ENCODE data around the gene PARD3B.
A peak's percentile ranks its signal among the peaks of the same experiment; 100 is the strongest.

Gene PARD3B

DNA sequence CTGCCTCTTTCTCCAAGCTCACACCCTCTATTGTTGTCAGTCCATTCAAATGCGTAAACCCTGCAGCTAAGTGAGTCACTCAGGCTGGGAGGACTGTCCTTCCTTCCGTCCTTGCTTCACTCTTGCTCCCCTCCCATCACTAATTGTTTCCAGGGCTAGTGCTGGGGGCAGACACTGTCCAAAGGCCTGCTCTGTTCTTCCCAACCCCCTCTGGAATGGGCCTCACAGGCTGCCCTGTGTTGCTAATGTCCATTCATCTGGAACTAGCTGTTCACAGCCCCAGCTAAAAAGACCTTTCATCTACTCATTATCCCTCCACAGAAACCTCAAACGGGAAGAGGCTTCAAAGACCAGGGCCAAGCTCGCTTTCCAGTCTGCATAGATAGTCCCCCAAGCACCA lies 1105.2 kb downstream of the PARD3B start:
- DNase-seq (ENCODE audit: low read depth in 2 of 2): no peak

DNA sequence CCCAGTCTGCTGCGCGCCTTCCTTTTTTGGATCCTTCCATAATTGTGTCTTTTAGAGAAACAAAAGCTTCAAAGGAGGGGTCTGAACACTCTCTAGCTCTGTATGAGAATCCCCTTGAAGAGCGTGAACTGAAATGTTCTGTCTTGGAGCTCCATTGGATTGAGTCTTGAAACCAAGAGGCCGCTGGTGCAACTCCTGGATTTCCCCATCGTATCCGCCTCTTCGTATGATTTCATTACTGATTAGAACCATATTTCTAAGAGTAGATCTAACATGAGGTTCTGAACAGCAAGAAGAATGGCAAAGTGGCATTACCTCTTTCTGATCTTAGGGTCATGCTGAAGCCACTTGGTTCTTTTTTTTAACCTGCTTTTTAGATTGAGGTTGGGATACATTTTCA lies 1105.7 kb downstream of the PARD3B start:
- DNase-seq (ENCODE audit: low read depth in 2 of 2): no peak

DNA sequence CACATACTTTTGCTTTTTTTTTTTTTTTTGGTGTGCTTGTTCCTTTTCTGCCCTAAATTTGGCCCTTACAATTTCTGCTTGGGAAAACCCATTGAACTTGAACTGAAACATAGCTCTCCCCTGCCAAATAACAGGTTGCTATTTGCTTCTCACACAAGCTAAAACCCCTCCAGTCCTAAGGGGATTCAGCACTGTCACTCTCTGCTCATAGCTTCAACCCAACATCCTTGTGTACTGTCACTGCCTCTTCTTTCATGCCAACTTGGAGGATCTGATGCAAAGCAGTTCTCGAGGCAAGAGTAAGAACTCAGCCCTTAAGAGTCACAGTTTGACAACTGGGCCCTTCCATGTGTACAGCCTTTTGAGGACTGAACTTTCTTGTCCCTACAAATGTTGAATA lies 1106.4 kb downstream of the PARD3B start:
- no peak for DNase-seq (ENCODE audit: low read depth in 2 of 2)

DNA sequence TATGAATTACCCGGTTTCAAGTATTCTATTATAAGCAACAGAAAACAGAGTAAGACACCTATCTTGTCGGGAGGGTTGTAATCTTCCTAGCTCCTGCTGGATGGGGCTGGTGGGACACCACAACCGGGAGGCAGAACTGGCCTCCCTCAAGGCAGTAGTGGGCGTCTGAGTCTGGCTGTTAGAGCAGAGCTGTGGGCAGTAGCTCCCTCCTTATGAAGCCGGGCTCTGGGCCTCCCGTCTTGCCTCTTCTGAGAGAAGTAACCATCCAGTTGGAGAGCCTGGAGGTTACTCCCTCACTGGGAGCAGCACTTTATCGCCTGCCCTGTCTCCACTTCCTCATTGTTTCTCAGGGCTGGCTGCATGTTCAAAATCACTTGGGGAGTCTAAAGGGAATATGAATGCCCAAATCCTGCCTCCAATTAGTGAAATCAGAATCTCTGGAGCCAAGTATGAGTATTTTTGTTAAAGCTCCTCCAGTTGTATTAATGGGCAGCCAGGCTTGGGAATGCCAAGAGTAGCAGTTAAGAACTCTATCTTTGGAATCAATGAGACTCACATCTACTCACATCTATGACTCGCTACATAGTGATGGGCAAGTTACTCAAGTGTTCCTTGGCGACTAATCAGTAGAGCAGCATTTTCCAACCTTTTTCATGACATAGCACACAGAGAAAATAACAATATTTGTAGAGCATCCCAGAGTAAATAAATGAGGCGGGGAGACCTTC lies 1109.8 kb downstream of the PARD3B start:
- no peak for DNase-seq (ENCODE audit: low read depth in 2 of 2)

DNA sequence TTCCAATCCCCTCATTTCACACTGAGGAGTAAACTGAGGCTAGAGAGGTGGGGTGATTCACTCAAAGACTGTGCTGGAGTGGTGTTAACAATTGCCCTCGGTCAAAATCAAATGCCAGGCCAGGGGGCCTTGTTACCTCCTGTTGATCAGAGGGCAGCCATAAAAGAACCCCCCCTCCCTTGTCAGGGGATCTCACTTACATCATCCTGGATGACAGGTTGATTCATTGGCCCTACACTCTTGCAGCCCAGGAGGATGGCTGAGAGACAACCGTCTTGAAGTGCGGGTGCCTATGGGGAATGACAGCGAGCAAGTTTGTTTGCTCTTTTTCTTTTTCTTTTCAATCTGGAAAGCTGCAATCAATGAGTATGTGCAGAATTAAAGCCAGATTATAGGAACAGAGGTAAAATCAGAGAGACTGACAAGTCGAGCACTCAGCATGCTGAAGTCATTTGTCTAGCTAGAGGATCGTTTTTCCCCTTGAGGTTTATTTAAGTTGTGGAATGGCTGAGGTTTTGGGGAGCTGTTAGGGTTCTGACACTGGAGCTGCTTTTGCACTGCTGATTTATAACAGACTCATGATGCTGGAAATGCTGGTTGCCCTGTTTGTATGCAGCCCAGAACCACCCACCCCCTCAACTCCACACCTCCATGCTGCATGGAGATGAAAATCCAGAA lies 1110.6 kb downstream of the PARD3B start:
- DNase-seq (ENCODE audit: low read depth in 2 of 2): no peak

DNA sequence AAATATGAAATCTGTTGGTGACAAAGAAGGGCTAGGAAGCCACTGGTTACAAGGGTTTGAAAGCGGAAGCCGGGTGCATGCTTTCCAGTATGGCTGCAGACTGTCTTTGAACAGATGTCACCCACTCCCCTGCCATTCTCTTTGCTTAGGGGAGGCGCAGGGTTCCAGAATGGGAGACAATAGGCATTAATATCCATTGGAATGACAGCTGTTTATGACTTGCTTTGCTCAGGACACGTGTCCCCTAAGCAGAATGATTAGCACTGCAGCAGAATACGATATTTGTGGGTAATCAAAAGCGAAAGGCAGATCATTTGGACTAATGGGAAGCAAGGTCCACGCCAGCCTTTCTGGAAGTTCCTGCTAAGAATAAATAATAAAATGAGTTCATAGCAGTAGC lies 1111.2 kb downstream of the PARD3B start:
- no peak for DNase-seq (ENCODE audit: low read depth in 2 of 2)

DNA sequence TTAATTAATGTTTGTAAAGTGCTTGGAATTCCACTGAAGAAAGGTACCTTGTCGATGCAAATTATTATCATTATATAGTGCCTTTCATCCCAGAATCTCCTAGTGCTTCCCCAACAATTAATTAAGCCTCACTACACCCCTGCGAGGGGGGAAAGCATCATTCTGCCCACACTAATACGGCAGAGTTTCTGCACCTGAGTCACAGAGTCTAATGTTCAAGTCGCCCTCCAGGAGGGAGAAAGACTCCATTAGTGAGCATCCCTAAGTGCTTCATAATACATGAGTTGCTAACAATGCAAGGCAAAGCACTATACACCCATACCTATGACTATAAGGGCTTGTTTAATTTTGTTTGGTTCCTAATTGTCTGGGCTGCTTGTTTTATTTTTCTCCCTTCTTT lies 1111.7 kb downstream of the PARD3B start:
- DNase-seq (ENCODE audit: low read depth in 2 of 2): no peak

DNA sequence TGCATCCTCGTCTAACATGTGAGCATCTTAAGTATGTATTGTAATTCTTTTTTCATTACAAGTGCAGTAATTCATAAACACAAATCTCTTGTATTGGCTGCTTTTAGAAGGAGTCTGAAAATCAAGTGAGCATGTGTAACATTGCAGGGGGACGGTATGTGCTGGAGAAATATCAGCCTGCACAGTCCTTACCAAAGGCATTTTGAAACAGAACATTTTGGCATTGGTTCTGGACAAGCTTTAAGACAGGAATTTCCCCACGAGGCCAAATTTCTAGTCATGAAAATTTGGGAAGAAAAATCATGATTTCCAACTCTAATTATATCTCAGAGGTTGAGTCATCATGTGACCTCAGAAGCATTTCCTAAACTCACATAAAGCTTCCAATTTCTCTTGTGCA lies 1112.3 kb downstream of the PARD3B start:
- no peak for DNase-seq (ENCODE audit: low read depth in 2 of 2)

DNA sequence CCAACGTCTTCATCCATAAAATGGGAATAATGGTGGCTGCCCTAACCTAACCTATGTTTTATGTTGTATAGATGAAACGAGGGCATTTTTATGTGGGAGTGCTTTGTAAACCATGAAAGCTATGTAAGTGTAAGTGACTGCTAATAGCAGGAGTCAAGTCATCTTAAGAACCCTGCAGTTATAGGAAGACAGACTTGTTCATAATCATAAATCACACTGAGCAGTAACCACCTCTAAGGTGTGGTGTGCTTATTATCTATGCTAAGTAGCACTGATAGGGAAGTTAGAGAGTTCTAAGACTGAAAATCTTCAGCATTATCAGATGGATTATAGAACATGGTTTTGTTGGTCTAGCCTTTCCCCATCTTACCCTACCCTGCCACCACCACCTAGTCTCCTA lies 1112.8 kb downstream of the PARD3B start:
- DNase-seq (ENCODE audit: low read depth in 2 of 2): no peak

DNA sequence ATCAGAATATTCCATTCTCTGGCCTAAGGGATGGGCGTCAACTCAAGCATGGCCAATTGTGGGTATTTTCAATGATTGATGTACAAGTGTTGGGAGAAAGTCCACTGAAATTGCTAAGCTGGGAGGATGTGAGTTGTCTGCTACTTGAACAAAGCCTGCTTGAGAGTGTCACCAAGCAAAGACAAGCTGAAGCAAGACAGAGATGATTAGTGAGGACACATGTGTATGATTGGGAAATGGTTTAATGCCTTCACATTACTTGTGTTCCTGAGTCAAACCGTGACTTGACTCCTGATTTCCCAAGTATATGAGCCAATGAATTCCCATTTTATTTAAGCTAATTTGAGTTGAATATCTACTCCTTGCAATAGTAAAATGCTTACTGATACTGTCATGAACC lies 1113.3 kb downstream of the PARD3B start:
- DNase-seq (ENCODE audit: low read depth in 2 of 2): no peak

DNA sequence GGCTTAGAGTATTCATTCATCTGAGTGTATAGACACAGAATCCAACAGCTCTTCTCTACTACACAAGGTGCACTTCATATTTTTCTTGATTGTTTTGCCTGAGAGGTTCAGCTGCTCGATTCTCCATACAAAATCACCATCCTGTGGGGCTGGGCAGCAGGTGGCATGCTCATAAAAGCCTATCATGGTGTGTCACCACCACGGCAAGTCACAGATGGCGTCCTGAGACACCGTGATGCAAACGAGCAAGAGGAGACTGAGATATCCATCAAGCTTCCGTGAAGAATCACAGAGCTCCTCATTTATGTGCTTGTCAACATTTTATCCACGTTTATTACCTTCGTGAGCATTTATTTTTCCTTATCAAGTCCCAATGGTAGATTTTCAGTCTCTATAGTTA lies 1114.6 kb downstream of the PARD3B start:
- DNase-seq (ENCODE audit: low read depth in 2 of 2): no peak

DNA sequence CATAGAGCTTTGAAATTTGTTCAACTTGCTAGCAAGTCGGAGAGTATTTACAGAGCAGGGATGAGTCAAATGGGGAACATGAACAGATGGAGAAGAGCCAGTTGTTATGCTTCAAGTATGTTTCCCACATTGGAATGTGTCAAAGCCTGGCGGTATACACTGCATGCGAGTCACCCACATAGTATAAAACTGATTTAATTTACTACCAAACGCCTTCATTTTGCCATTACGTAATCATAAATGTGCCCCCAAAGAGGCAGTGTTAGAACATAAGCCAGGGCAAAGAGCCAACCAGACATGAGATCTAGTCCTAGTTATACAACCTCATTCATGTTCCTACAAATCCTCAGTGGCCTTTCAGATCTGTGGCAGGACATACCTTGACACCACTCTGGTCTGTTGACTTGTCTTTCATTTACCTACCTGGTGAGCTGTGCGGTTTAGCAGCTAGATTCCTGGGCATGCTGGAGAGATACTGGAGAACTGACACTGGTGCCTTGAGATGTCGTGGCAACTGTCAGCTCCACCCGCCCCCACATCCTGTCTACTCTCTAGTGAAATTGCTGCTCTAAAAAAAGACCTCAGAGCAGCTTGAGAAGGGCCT lies 1115.3 kb downstream of the PARD3B start:
- peak in 1 of 2 donors; percentile 17 for DNase-seq (ENCODE audit: low read depth in 2 of 2)

DNA sequence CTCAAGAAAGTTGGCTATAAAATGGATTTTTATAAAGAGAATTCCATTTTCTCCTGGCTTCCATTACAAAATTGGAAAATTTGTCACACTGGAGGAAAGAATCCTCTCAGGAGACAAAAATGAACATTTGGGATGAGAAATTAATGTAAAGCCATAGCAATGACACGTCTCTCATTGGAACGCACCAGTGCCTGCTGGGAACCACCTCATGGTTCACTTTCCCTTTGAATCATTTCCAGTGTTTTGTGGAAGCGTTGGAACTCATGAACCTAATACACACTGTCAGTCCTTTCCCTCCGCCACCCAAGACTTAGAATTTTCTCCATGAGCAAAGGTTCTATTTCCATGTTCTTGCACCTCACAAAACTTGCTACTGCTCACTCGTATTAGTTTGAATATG lies 1116.0 kb downstream of the PARD3B start:
- DNase-seq (ENCODE audit: low read depth in 2 of 2): no peak

DNA sequence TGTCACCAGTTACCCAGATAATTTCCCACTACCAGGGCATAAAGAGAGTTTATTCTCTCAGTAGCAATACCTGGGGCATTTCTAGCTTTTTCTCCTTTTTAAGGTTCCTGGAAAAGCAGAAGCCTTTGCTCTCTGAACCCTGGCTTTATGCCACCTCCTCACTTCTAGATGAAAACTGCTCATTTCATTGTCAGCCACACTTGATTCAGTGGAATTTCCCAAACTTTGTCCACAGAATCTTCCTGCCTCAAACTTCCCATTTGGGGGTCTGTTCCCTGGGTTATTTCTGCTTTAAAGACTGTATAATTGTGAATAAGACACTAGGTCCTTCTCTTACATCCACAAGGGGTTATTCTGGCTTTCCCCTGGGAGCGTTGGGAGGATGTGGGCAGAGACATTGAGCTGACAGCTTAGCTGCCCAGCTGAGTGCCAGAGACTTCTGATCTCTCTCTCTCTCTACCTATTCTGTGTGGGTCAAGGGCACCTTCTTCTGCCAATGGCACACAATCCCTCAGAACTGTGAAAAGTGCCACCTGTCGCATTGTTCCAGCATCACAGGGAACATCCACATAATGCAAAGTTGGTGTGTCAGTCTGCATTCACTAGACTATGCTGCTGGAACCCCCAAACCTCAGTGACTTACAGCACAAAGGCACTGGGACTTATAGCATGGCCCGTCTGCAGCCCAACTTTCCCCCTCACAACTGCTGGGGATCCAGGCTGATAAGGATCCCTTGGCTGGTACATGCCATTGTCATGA lies 1117.1 kb downstream of the PARD3B start:
- DNase-seq (ENCODE audit: low read depth in 2 of 2): no peak

DNA sequence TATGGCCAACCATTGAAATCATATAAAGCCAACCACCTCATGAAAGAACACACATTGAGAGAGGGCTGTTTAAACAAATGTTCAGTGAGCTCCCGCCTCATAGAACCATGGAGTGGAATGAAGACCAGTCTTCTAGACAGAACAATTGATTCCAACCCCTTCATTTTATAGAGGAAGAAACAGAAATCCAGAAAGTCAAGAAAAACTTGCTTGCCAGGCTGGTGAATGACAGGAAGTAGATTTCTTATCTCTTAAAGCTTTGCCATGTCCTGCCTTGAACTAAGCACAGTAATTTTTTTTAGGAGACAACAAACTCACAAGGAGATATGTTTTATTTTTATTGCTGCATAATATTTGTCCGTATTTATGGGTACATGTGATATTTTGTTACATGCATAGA lies 1120.5 kb downstream of the PARD3B start:
- no peak for DNase-seq (ENCODE audit: low read depth in 2 of 2)
